Panc1 (cell line): Measurements from ENCODE around the gene MBD5. TPM values are rescaled to one million over a fixed set of nuclear protein-coding genes. Genes with fewer than 3 reads are reported as not detected.

Experiments used
- ATAC-seq: fragments of 200-7000 bp; cut with Tn5 transposase; 2 replicates; pipeline ENCODE4 v1.9.1; 2020; ENCODE audit warnings: mild to moderate bottlenecking, moderate library complexity
- BruUV-seq: library from RNA; stranded (reverse); fragments of 400-500 nt; replicated peaks from 2 replicates; lab custom pipeline; 2021; lab: Mats Ljungman, UMichigan
- CTCF ChIA-PET: fragments of 300-600 bp; sonication (Branson Sonifier 250); formaldehyde crosslinking; loops from one replicate; lab custom pipeline; 2022; ENCODE audit warnings: antibody characterized with exemption; lab: Charles Lee
- POLR2A ChIA-PET: fragments of 300-600 bp; sonication (Branson Sonifier 250); formaldehyde crosslinking; loops from one replicate; lab custom pipeline; 2022; ENCODE audit warnings: antibody characterized with exemption; lab: Charles Lee
- DNase-seq: peaks from one replicate; pipeline ENCODE4 v3.0.0-alpha.2; 2010; ENCODE audit warnings: low read depth, low spot score
- H3K27ac ChIP-seq: 2 replicates; pipeline ENCODE4 v1.5.1; 2011; ENCODE audit warnings: mild to moderate bottlenecking, low read length, inconsistent platforms
- H3K27me3 ChIP-seq: fragments of 200-500 bp; sonication (Bioruptor generic); 2 replicates; pipeline ENCODE4 v1.6.0; 2014; ENCODE audit warnings: low read length, inconsistent platforms; ENCODE audit not compliant: control insufficient read depth, insufficient read depth
- H3K36me3 ChIP-seq: fragments of 200-500 bp; sonication (Bioruptor generic); 2 replicates; pipeline ENCODE4 v1.5.1; 2014; ENCODE audit warnings: inconsistent platforms, mild to moderate bottlenecking, low read length, moderate library complexity; ENCODE audit not compliant: control insufficient read depth, insufficient read depth
- H3K4me1 ChIP-seq: 2 replicates; pipeline ENCODE4 v1.5.1; 2011; ENCODE audit warnings: inconsistent platforms, mild to moderate bottlenecking, low read length, moderate library complexity; ENCODE audit not compliant: control insufficient read depth, insufficient read depth
- H3K4me3 ChIP-seq, 2 experiments: 2 replicates each; pipeline ENCODE4 v1.5.1; 2011 to 2012; ENCODE audit warnings: low read depth in 2 of 2, low read length in 2 of 2, mild to moderate bottlenecking in 2 of 2, inconsistent platforms in 1 of 2, moderate library complexity in 1 of 2
- H3K9me3 ChIP-seq: fragments of 200-500 bp; sonication (Bioruptor generic); 2 replicates; pipeline ENCODE4 v1.5.1; 2014; ENCODE audit warnings: low read depth, mild to moderate bottlenecking, inconsistent platforms, low read length, moderate library complexity; ENCODE audit not compliant: control insufficient read depth, insufficient read depth
- POLR2AphosphoS5 ChIP-seq: IDR thresholded peaks from 2 replicates; pipeline ENCODE4 v1.6.1; 2012; ENCODE audit warnings: mild to moderate bottlenecking, low read depth, low read length, moderate library complexity
- SIN3A ChIP-seq: IDR thresholded peaks from 2 replicates; pipeline ENCODE4 v1.6.1; 2012; ENCODE audit warnings: low read depth, mild to moderate bottlenecking, low read length, moderate library complexity, borderline replicate concordance; ENCODE audit not compliant: insufficient read depth
- TCF7L2 ChIP-seq: IDR thresholded peaks from 2 replicates; pipeline ENCODE4 v1.6.1; 2011; ENCODE audit warnings: mild to moderate bottlenecking, low read depth, low read length, inconsistent platforms
- in situ Hi-C: cut with HindIII; loops from 2 replicates; pipeline ENCODE4 v1.10.0; 2016; ENCODE audit warnings: low sequenced_read_pairs, low pct_unique_long_range_greater_than_20kb
- intact Hi-C: fragments of 100-400 bp; cut with micrococcal nuclease; formaldehyde crosslinking; loops from one replicate; pipeline ENCODE4 v1.10.0; 2022; ENCODE audit not compliant: unreplicated experiment
- total RNA-seq: library from RNA; stranded (reverse); gene quantifications from one replicate; pipeline ENCODE4 v1.2.1, GENCODE V29; 2021; ENCODE audit not compliant: unreplicated experiment
- TF ChIP-seq, protein P1 (sequence below): fragments of 450-650 bp; IDR thresholded peaks from 2 replicates; pipeline ENCODE4 v1.5.1; 2017; ENCODE audit warnings: mild to moderate bottlenecking

The MBD5 gene
- total RNA-seq, 1 experiment from 2014 or later: 40.2 TPM

DNA sequence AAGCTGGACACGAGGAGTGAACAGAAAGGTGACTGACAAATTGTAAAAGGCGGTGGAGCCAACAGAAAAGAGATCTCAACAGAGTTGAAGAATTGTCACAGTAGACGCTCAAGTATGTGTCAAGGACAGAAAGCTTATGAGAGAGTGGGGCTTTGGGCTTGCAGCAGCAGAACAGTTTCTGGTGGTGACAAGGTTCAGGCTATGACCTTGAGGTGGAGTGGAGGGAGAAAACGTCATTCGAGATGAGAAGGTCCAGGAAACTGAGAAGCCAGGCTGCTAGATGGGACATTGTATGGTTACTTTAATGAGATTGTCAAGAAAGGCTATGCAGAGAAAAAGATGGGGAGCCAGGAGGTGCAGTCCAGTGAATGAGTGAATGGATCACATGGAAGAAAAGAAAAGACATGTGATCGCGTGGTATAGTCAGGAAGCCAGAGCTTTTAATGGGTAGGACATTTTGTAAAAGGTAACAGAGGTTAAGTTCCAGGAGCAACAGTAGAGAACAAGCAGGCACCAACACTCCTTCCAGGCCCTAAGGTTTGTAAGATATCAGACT lies 532.5 kb downstream of the MBD5 start:
- no peak for DNase-seq
- Histone ChIP-seq H3K36me3 (no peaks in the 10 kb centered on the region), H3K4me3 (peak overlapping the region; percentile 41 to 71), H3K4me1 (no peaks in the 10 kb centered on the region), H3K27me3 (no peaks in the 10 kb centered on the region), H3K27ac (no peak overlapping the region), H3K9me3 (no peaks in the 10 kb centered on the region)
- no TSS peak for BruUV-seq
- ATAC-seq: no peak
- intact Hi-C loops (no loop called here), in situ Hi-C loops (no loop called here)
- CTCF ChIA-PET: no interaction called here
- TF ChIP-seq POLR2AphosphoS5: no peak
- POLR2A ChIA-PET: no interaction called here

DNA sequence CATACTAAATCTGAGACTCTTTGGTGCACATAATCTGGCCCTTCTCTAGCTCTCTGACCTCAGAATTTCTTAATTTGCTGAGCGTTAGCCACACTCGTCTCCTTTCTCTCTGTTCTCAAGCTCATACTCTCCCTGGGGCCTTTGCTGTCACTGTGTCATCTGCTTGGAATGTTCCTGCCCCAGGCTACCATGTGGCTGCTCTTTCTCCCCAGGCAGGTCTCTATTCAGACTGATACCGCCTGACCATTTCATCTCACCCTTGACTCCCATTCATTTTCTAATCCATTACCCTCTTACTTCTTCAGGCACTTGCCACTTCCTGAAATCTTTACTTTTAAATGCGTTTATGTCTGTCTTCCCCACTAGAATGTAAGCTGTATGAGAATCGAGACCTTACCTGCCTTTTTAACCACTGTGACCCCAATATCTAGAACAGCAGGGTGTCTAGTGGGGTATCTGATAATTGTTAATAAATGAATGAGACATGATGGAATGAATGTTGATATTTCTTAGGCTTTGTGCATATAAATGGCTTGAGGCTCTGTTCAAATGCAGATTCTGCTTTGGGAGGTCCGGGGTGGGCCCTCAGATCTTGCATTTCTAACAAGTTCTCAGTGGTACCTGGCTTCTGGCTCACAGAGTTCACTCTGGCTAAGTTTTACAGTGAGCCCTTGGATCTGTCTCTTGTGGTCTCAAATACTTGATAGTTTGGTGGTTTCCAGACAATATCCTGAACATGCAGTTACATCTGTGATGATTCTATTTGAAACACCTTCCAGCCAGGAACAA lies 533.8 kb downstream of the MBD5 start:
- Histone ChIP-seq H3K9me3 (no peaks in the 10 kb centered on the region), H3K27ac (no peak overlapping the region), H3K4me3 (no peak overlapping the region), H3K27me3 (no peaks in the 10 kb centered on the region), H3K4me1 (no peaks in the 10 kb centered on the region), H3K36me3 (no peaks in the 10 kb centered on the region)
- DNase-seq (no peak), ATAC-seq (no peak)
- in situ Hi-C loops (no loop called here), intact Hi-C loops (no loop called here)
- TF ChIP-seq SIN3A (no peak), TCF7L2 (no peak)
- BruUV-seq: no TSS peak
- ChIA-PET CTCF (no interaction called here), POLR2A (no interaction called here)

DNA sequence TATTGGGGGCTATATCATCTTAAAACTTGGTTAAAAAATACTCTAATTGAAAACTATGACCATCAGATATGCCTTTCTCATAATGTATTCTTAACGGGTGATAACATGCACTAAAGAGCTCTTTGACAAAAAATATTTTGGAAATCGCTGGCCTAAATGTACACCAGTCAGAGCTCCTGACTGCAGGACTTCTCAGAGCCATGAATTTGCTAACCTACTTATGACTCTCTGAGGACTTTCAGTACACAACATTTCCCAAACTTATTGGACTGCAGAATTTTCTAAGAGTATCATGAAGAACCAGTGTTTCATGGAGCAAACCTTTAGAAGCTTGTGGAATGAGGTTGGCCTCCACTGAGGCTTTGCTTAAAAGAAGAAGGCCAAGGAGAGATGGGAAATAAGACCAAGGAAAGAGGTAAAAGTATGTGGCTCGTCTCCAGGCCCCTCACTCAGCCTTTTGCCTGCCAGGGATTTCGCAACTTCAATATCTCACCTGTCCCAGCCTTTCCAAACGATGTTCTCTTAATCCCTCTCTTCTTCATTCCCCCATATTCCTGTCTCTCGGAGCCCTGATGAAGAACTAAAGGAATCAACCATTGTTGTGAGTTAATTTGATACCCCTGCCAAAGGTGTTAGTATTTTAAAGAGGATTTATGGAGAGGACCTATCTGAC lies 534.9 kb downstream of the MBD5 start:
- Histone ChIP-seq H3K9me3 (no peaks in the 10 kb centered on the region), H3K27ac (no peak overlapping the region), H3K36me3 (no peaks in the 10 kb centered on the region), H3K4me3 (no peak overlapping the region), H3K4me1 (no peaks in the 10 kb centered on the region), H3K27me3 (no peaks in the 10 kb centered on the region)
- intact Hi-C loops (no loop called here), in situ Hi-C loops (no loop called here)
- no peak for DNase-seq
- TF ChIP-seq SIN3A (no peak), TCF7L2 (no peak)
- CTCF ChIA-PET: no interaction called here
- ATAC-seq: no peak
- POLR2A ChIA-PET: no interaction called here
- BruUV-seq: no TSS peak

- ChIA-PET POLR2A (no interaction called here), CTCF (no interaction called here)
- Histone ChIP-seq H3K4me3 (no peak overlapping the region), H3K36me3 (no peaks in the 10 kb centered on the region), H3K27me3 (no peaks in the 10 kb centered on the region), H3K9me3 (no peaks in the 10 kb centered on the region), H3K4me1 (no peaks in the 10 kb centered on the region), H3K27ac (no peak overlapping the region)
- ATAC-seq: no peak
- no TSS peak for BruUV-seq
- in situ Hi-C loops (no loop called here), intact Hi-C loops (no loop called here)
- no peak for DNase-seq
- TF ChIP-seq, protein P1, sequence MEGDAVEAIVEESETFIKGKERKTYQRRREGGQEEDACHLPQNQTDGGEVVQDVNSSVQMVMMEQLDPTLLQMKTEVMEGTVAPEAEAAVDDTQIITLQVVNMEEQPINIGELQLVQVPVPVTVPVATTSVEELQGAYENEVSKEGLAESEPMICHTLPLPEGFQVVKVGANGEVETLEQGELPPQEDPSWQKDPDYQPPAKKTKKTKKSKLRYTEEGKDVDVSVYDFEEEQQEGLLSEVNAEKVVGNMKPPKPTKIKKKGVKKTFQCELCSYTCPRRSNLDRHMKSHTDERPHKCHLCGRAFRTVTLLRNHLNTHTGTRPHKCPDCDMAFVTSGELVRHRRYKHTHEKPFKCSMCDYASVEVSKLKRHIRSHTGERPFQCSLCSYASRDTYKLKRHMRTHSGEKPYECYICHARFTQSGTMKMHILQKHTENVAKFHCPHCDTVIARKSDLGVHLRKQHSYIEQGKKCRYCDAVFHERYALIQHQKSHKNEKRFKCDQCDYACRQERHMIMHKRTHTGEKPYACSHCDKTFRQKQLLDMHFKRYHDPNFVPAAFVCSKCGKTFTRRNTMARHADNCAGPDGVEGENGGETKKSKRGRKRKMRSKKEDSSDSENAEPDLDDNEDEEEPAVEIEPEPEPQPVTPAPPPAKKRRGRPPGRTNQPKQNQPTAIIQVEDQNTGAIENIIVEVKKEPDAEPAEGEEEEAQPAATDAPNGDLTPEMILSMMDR: peak; percentile 30
- no peak for TF ChIP-seq POLR2AphosphoS5
- no peak for TF ChIP-seq TCF7L2
These were observed 537.0 kb downstream of the MBD5 start for GRCh38 chr2:148557844-148558436.
